GM23338 (cell line): ENCODE data around the gene LYSMD4. TPM values are rescaled to one million over a fixed set of nuclear protein-coding genes. Genes with fewer than 3 reads are reported as not detected.

ENCODE experiments used
- ATAC-seq: fragments of 200-7000 bp; cut with Tn5 transposase; 3 replicates; pipeline ENCODE4 v1.9.1; 2020
- DNase-seq: peaks from one replicate; pipeline ENCODE4 v3.0.0-alpha.2; 2015; ENCODE audit warnings: low spot score
- H2AFZ ChIP-seq: fragments of 200-600 bp; sonication (generic); 2 replicates; pipeline ENCODE4 v1.8.0; 2016; ENCODE audit warnings: antibody characterized with exemption, mild to moderate bottlenecking, moderate library complexity
- H3F3A ChIP-seq: fragments of 200-600 bp; sonication (generic); replicated peaks from 2 replicates; pipeline ENCODE4 v1.8.0; 2017; ENCODE audit warnings: antibody characterized with exemption, mixed run types, low read depth
- H3K27ac ChIP-seq: fragments of 200-600 bp; sonication (generic); 2 replicates; pipeline ENCODE4 v1.6.1; 2016; ENCODE audit warnings: low read depth
- H3K27me3 ChIP-seq: fragments of 200-600 bp; sonication (generic); 2 replicates; pipeline ENCODE4 v1.8.0; 2016; ENCODE audit warnings: mild to moderate bottlenecking, mixed run types, moderate library complexity; ENCODE audit not compliant: insufficient read depth
- H3K36me3 ChIP-seq: fragments of 200-600 bp; sonication (generic); 2 replicates; pipeline ENCODE4 v1.8.0; 2016; ENCODE audit warnings: mild to moderate bottlenecking; ENCODE audit not compliant: insufficient read depth
- H3K4me1 ChIP-seq: fragments of 200-600 bp; sonication (generic); 2 replicates; pipeline ENCODE4 v1.8.0; 2016; ENCODE audit warnings: mild to moderate bottlenecking, moderate library complexity; ENCODE audit not compliant: insufficient read depth
- H3K4me2 ChIP-seq: fragments of 200-600 bp; sonication (generic); 2 replicates; pipeline ENCODE4 v1.7.1; 2017; ENCODE audit warnings: mixed run types
- H3K4me3 ChIP-seq: fragments of 200-600 bp; sonication (generic); 2 replicates; pipeline ENCODE4 v1.6.1; 2016; ENCODE audit warnings: mixed run types
- H3K79me2 ChIP-seq: fragments of 200-600 bp; sonication (generic); replicated peaks from 2 replicates; pipeline ENCODE4 v1.8.0; 2017; ENCODE audit warnings: mild to moderate bottlenecking; ENCODE audit not compliant: insufficient read depth
- H3K9me2 ChIP-seq: fragments of 200-600 bp; sonication (generic); 2 replicates; pipeline ENCODE4 v1.8.0; 2017; ENCODE audit not compliant: insufficient read depth
- H4K20me1 ChIP-seq: fragments of 200-600 bp; sonication (generic); replicated peaks from 2 replicates; pipeline ENCODE4 v1.8.0; 2017; ENCODE audit warnings: mild to moderate bottlenecking; ENCODE audit not compliant: insufficient read depth
- H3K27ac Mint-ChIP-seq: 2 replicates; pipeline ENCODE4 v1.8.0; 2020; ENCODE audit warnings: inconsistent platforms, mild to moderate bottlenecking, moderate library complexity, mixed read lengths
- H3K27me3 Mint-ChIP-seq: 3 replicates; pipeline ENCODE4 v1.8.0; 2022; ENCODE audit warnings: low read depth, mild to moderate bottlenecking, moderate library complexity, mixed read lengths, inconsistent platforms; ENCODE audit not compliant: insufficient read depth, poor library complexity
- H3K36me3 Mint-ChIP-seq: 3 replicates; pipeline ENCODE4 v1.8.0; 2021; ENCODE audit warnings: low read depth, mild to moderate bottlenecking, inconsistent platforms, moderate library complexity, mixed read lengths
- H3K4me1 Mint-ChIP-seq: 3 replicates; pipeline ENCODE4 v1.8.0; 2020; ENCODE audit warnings: mild to moderate bottlenecking, inconsistent platforms, mixed read lengths
- H3K4me3 Mint-ChIP-seq: 3 replicates; pipeline ENCODE4 v1.8.0; 2021; ENCODE audit warnings: moderate library complexity, mild to moderate bottlenecking, inconsistent platforms, mixed read lengths
- H3K9me3 Mint-ChIP-seq: 3 replicates; pipeline ENCODE4 v1.8.0; 2020; ENCODE audit warnings: moderate library complexity, mild to moderate bottlenecking, inconsistent platforms, mixed read lengths
- CREB1 ChIP-seq: fragments of 250-450 bp; sonication (Bioruptor Pico); IDR thresholded peaks from 2 replicates; pipeline ENCODE4 v1.5.0; 2020; ENCODE audit warnings: low read depth, mild to moderate bottlenecking, moderate library complexity
- ETS1 ChIP-seq: IDR thresholded peaks from 2 replicates; pipeline ENCODE4 v1.6.1; 2016; ENCODE audit warnings: antibody characterized with exemption
- EZH2 ChIP-seq: fragments of 200-600 bp; sonication (generic); IDR thresholded peaks from one replicate; pipeline ENCODE4 v1.8.0; 2017; ENCODE audit warnings: antibody characterized with exemption, mild to moderate bottlenecking, low read depth; ENCODE audit not compliant: unreplicated experiment
- EZH2phosphoT487 ChIP-seq: fragments of 200-600 bp; sonication (generic); IDR thresholded peaks from one replicate; pipeline ENCODE4 v1.8.1; 2018; ENCODE audit warnings: antibody characterized with exemption; ENCODE audit not compliant: unreplicated experiment
- JUNB ChIP-seq: IDR thresholded peaks from one replicate; pipeline ENCODE4 v1.6.1; 2016; ENCODE audit warnings: antibody characterized with exemption; ENCODE audit not compliant: unreplicated experiment
- NANOG ChIP-seq: IDR thresholded peaks from 2 replicates; pipeline ENCODE4 v1.6.1; 2016; ENCODE audit warnings: antibody characterized with exemption, borderline replicate concordance
- POLR2AphosphoS5 ChIP-seq: IDR thresholded peaks from 2 replicates; pipeline ENCODE4 v1.6.1; 2016; ENCODE audit warnings: antibody characterized with exemption, low read depth
- STAT1 ChIP-seq: IDR thresholded peaks from one replicate; pipeline ENCODE4 v1.6.1; 2016; ENCODE audit warnings: antibody characterized with exemption; ENCODE audit not compliant: unreplicated experiment
- ZNF114 ChIP-seq: fragments of 250-450 bp; sonication (Bioruptor Pico); IDR thresholded peaks from 2 replicates; pipeline ENCODE4 v1.5.0; 2020; ENCODE audit warnings: mild to moderate bottlenecking, moderate library complexity
- ZNF331 ChIP-seq: fragments of 250-450 bp; sonication (Bioruptor Pico); IDR thresholded peaks from 2 replicates; pipeline ENCODE4 v1.5.0; 2020; ENCODE audit warnings: low read depth, mild to moderate bottlenecking, moderate library complexity
- ZNF462 ChIP-seq: fragments of 250-450 bp; sonication (Bioruptor Pico); IDR thresholded peaks from 2 replicates; pipeline ENCODE4 v1.5.0; 2020; ENCODE audit warnings: mild to moderate bottlenecking, moderate library complexity
- polyA plus RNA-seq: library from polyadenylated mRNA; unstranded; fragments of >200 nt; fragmentation: Nextera tagmentation; extraction: Ambion mirVana; gene quantifications from 2 replicates; pipeline ENCODE4 v1.2.1, GENCODE V29; 2016
- total RNA-seq: library from RNA; depleted of rRNA; stranded (reverse); fragments of >200 nt; shearing (Covaris generic); gene quantifications from 2 replicates; pipeline ENCODE4 v1.2.3, GENCODE V29; 2014
- TF ChIP-seq, protein P1 (sequence below), 2 experiments: fragments of 200-600 bp in 1 of 2; sonication (generic) in 1 of 2; conservative IDR thresholded peaks; 2 replicates each; pipeline versions ENCODE4 v1.5.1 to v1.6.1; 2016 to 2017; ENCODE audit warnings: antibody characterized with exemption in 2 of 2, low read depth in 2 of 2, mild to moderate bottlenecking in 2 of 2, moderate library complexity in 1 of 2

The LYSMD4 gene
- total and polyA plus RNA-seq, 2 experiments from 2014 or later = 7.5 to 23.8 TPM

GRCh38 chr15:99728916-99729315, 4.3 kb downstream of the LYSMD4 start:
- H2AFZ ChIP-seq = no peak overlapping the region
- H3K36me3 ChIP-seq = 0 out of 2 replicates have a peak, but pooled peaks cover 3% of the 10 kb centered on the region
- H3K4me1 ChIP-seq = peaks cover 25% of the 10 kb centered on the region
- H3K27ac ChIP-seq = no peak overlapping the region
- Mint-ChIP-seq H3K36me3 (peaks cover 38% of the 10 kb centered on the region), H3K4me3 (no peak overlapping the region), H3K27me3 (peaks cover 6% of the 10 kb centered on the region), H3K9me3 (peaks cover 9% of the 10 kb centered on the region; the same call in 2 of the 3 replicates), H3K4me1 (peaks cover 32% of the 10 kb centered on the region), H3K27ac (no peak overlapping the region)
- H3K27me3 ChIP-seq = peaks cover 9% of the 10 kb centered on the region
- DNase-seq = no peak
- no peak overlapping the region for H3K4me3 ChIP-seq
- H3F3A ChIP-seq = 0 out of 2 replicates have a peak, but pooled peaks cover 3% of the 10 kb centered on the region
- no peak overlapping the region for H3K4me2 ChIP-seq
- ATAC-seq = no peak
- H3K79me2 ChIP-seq = peaks cover 6% of the 10 kb centered on the region
- no peak for TF ChIP-seq ZNF462
- no peak for TF ChIP-seq ZNF331 (CRISPR knock-in tag)
- TF ChIP-seq POLR2AphosphoS5 = no peak
- no peak for TF ChIP-seq NANOG
- TF ChIP-seq, protein P1, sequence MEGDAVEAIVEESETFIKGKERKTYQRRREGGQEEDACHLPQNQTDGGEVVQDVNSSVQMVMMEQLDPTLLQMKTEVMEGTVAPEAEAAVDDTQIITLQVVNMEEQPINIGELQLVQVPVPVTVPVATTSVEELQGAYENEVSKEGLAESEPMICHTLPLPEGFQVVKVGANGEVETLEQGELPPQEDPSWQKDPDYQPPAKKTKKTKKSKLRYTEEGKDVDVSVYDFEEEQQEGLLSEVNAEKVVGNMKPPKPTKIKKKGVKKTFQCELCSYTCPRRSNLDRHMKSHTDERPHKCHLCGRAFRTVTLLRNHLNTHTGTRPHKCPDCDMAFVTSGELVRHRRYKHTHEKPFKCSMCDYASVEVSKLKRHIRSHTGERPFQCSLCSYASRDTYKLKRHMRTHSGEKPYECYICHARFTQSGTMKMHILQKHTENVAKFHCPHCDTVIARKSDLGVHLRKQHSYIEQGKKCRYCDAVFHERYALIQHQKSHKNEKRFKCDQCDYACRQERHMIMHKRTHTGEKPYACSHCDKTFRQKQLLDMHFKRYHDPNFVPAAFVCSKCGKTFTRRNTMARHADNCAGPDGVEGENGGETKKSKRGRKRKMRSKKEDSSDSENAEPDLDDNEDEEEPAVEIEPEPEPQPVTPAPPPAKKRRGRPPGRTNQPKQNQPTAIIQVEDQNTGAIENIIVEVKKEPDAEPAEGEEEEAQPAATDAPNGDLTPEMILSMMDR (conservative IDR thresholded peaks at IDR 0.05; ENCODE audit: low read depth in 2 of 2) = no peak
- no peak for TF ChIP-seq ETS1
- TF ChIP-seq EZH2 = no peak
- no peak for TF ChIP-seq STAT1
- no peak for TF ChIP-seq CREB1 (CRISPR knock-in tag)
- TF ChIP-seq EZH2phosphoT487 = no peak
- no peak for TF ChIP-seq JUNB
- TF ChIP-seq ZNF114 (CRISPR knock-in tag) = no peak
- no peaks in the 10 kb centered on the region; the same call in none of the 2 replicates for H4K20me1 ChIP-seq
- no peaks in the 10 kb centered on the region for H3K9me2 ChIP-seq
